ENCODE results near the gene KIAA1614. TPM values are rescaled to one million over a fixed set of nuclear protein-coding genes. Genes with fewer than 3 reads are reported as not detected.

KIAA1614 gene
- total RNA-seq, 1 donor from 2014 or later: 2.6 TPM

- Mint-ChIP-seq H3K36me3 (ENCODE audit: low read depth, unreplicated experiment) (no peaks in the 10 kb centered on the region), H3K4me1 (ENCODE audit: unreplicated experiment) (peaks cover 25% of the 10 kb centered on the region), H3K4me3 (ENCODE audit: unreplicated experiment) (no peak overlapping the region), H3K27ac (ENCODE audit: unreplicated experiment) (no peak overlapping the region), H3K9me3 (ENCODE audit: unreplicated experiment) (no peaks in the 10 kb centered on the region), H3K27me3 (ENCODE audit: unreplicated experiment) (peaks cover 17% of the 10 kb centered on the region)
- no peak for DNase-seq (ENCODE audit: low spot score)
- TF ChIP-seq CTCF (IDR thresholded peaks at IDR 0.05; ENCODE audit: unreplicated experiment): no peak
These were observed 13.7 kb downstream of the KIAA1614 start for GRCh38 chr1:180926164-180926981.

GRCh38 chr1:180927348-180927747, 14.7 kb downstream of the KIAA1614 start:
- H3K4me1 Mint-ChIP-seq (ENCODE audit: unreplicated experiment): peaks cover 25% of the 10 kb centered on the region
- peaks cover 17% of the 10 kb centered on the region for H3K27me3 Mint-ChIP-seq (ENCODE audit: unreplicated experiment)
- H3K9me3 Mint-ChIP-seq (ENCODE audit: unreplicated experiment): no peaks in the 10 kb centered on the region
- TF ChIP-seq CTCF (IDR thresholded peaks at IDR 0.05; ENCODE audit: unreplicated experiment): no peak
- peak overlapping the region; percentile 42 for H3K27ac Mint-ChIP-seq (ENCODE audit: unreplicated experiment)
- H3K36me3 Mint-ChIP-seq (ENCODE audit: low read depth, unreplicated experiment): no peaks in the 10 kb centered on the region
- DNase-seq (ENCODE audit: low spot score): no peak
- no peak overlapping the region for H3K4me3 Mint-ChIP-seq (ENCODE audit: unreplicated experiment)

GRCh38 chr1:180927841-180928240, 15.1 kb downstream of the KIAA1614 start:
- Mint-ChIP-seq H3K4me1 (ENCODE audit: unreplicated experiment) (peaks cover 26% of the 10 kb centered on the region), H3K36me3 (ENCODE audit: low read depth, unreplicated experiment) (no peaks in the 10 kb centered on the region), H3K9me3 (ENCODE audit: unreplicated experiment) (no peaks in the 10 kb centered on the region), H3K27me3 (ENCODE audit: unreplicated experiment) (peaks cover 17% of the 10 kb centered on the region), H3K27ac (ENCODE audit: unreplicated experiment) (no peak overlapping the region), H3K4me3 (ENCODE audit: unreplicated experiment) (no peak overlapping the region)
- TF ChIP-seq CTCF (IDR thresholded peaks at IDR 0.05; ENCODE audit: unreplicated experiment): no peak
- DNase-seq (ENCODE audit: low spot score): no peak

- H3K27ac Mint-ChIP-seq (ENCODE audit: unreplicated experiment): no peak overlapping the region
- peaks cover 24% of the 10 kb centered on the region for H3K4me1 Mint-ChIP-seq (ENCODE audit: unreplicated experiment)
- no peaks in the 10 kb centered on the region for H3K36me3 Mint-ChIP-seq (ENCODE audit: low read depth, unreplicated experiment)
These were observed 15.9 kb downstream of the KIAA1614 start for GRCh38 chr1:180928331-180929230.

More at GRCh38 chr1:180928331-180929230, 15.9 kb downstream of the KIAA1614 start:
- Mint-ChIP-seq H3K4me3 (ENCODE audit: unreplicated experiment) (no peak overlapping the region), H3K27me3 (ENCODE audit: unreplicated experiment) (peaks cover 17% of the 10 kb centered on the region), H3K9me3 (ENCODE audit: unreplicated experiment) (no peaks in the 10 kb centered on the region)
- no peak for TF ChIP-seq CTCF (IDR thresholded peaks at IDR 0.05; ENCODE audit: unreplicated experiment)
- no peak for DNase-seq (ENCODE audit: low spot score)
